ENCODE results near the gene NTF3.

The NTF3 gene

DNA sequence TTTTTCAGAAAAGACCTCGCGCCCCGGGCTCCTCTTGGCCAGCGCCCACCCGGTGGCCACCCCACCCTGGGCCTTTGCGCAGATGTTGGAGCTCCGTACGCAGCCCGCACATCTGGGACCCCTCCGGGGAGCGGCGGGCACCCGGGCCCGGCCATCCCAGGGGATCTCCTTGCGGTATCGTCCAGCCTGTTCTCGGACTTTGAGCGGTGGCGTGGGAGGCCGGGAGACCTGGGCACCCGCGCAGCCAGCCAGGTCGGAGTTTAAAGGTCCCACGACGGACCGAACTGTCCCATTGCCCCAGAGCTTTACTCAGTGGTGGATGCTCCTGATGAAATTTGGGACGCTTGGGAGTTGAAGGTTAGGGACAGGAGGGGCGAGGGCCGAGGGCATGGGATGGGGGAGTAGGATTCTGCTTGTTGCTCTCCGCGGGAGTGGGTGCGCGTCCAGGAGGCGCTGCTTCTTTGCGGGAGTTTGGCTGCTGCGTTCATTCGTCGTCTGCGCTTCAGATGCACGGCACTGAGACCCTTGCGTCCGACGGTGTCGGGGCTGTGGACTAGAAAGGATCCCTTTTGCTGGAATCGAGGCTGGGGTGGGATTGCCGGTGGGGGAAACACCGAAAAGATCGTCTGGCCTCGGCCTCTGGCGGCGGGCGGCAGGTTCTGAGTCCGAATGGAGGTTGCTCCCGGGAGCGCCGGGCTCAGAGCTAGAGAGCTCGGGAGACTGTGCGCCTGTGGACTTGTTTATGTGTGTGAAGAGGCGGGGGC lies 1.4 kb downstream of the NTF3 start:
- no peak for DNase-seq

DNA sequence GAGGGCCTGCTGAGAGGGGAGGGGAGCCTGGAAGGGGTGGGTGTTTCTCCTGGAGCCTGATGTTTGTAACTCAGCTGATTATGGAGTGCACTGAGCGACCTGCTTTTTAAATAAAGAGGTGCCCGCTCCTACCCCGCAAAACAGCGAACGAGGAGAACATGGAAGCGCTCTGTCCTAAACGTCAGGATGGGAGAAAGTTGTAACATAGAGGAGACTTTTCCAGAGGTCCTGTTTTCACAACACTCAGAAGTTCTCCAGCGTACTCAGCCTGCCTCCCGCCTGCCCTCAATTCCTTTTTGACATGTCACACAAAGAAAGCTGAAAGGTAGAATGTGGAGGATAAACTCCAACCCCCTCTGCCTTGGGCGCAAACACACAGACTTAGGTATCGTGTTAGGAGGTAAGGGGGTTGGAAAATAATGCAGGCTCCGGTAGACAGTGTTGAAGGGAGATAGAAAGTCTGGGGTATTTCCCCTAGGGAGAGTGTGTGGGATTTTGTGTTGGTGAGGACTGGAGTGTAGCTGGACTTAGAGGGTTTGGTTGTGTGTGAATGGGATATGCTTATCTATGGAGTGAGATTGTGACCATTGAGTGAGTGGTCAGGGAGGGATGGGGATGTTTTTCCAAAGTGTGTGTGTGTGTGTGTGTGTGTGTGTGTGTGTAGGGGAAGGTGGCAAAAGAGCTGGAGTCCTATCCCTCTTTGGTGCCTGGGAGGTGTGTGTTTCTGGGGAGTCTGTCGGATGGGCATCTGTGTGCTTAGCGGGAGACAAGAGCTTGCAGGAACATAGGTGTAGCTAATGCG lies 2.1 kb downstream of the NTF3 start:
- DNase-seq: no peak

DNA sequence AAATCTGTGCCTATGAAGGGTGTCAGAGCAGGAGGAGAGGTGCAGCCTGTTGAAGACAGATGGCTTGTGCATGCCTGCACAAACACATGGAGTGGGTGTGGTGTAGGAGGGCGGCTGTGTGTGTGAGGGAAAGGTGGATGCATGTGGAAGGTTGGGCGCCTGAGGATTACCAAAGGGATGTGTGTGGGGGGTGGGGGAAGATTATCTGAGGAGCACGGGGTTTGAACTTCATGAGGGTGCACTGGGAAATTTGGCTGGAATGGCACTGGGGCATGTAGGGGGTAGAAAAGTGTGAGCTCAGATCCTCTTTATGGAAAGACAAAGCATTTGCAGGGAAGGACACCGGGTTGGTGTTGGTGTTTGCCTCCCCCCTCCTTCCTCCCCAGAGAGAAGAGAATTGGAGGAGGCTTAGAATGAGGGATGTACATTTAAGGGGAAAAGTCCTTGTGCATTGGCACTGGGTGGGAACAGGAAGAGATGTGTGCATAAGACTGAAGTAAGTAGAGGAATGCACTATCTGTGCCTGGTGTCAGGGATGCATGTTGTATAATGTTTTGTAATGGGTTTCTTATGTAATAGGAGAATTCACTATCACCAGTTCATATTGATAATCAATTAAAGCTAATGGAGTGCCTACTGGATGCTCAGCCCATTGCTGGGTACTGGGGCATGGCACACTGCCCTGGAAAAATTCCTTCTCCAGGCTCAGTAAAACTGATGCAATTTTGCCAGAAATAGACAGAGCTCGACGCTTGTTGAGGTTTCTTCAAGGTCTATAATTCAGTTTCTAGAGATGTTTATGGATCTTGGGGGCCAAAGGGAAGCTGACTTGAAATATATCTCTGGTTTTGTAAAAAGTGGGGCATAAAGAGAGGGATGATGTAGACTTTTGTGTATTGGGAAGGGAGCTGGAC lies 3.0 kb downstream of the NTF3 start:
- DNase-seq: no peak

DNA sequence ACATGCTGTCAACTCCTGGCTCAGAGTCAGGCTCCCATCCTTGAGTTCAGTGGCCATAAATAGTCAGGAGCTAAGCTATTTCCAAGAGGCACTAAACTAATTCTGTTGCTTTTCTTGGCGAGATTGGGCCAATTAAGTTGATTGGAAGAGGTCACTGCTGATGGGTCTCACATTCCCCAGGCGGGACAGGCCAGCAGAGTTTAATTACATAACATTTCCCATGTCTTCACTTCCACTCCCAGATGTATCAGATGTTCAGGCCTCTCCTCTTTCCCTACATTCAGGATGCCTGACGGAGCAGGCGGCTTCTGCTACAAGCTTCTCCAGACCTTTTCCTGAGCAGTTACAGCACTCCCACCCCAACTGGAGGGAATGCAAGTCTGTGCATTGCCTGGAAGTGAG lies 5.3 kb downstream of the NTF3 start:
- DNase-seq: no peak

DNA sequence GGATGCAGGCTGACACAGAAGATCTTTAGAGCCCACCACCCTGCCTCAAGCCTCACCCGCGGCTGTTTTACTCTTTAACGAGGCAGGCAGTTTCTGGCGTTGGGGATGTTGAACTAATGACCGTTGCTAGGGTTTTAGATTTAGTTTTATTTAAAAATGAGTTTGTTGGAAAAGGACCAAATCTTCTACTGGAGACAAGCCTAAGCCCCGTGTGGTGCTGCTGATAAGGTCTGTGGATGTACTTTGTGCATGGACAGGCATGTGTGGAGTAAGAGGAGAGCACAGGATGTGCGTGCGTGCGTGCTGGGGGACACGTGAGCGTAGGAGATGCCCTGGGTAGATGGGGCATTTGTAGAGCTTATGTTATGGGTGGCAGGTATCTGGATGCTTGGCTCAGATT lies 5.7 kb downstream of the NTF3 start:
- no peak for DNase-seq

DNA sequence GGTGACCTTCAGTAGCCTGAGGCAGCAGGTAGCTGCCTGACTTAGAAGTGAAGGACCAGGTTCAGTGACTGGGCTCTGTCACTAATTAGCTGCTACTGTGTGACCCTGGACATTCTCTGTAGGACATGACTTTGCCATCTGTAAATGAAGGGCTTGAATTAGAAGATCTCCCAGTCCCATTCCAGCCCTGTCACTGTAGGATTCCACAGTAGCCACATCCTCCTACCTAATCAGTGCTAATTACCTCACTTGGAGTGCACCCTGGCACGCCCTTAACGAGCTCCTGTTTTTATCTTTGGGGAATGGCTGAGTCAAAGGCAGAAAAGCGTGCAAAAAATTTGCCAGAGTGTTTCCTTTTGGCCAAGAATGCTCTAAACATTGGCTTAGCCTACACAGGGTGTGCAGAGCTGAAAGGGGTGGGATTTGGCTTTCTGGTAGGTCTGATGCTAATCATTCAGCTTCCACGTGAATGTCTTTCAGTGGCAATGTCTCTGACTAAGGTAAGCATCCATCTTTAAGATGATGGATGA lies 6.8 kb downstream of the NTF3 start:
- DNase-seq: no peak

DNA sequence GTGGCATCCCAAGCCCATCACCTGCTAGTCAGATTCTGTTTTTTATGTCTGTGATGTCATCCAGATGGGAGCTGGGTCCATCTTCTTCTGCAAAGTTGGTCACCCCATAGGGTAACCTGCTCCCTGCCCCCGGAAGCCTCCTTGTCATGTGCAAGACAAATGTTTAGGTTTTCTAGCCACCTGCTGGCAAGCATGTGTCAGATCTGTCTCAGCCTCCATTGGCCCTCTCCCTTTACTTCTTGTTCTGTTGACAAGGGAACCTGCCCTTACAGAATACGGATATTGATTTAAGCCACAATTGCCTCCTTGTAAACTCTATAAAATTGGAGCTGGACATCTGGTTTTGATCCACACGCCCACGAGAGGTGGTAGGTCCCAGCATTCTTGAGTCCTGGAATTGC lies 7.5 kb downstream of the NTF3 start:
- DNase-seq: no peak

DNA sequence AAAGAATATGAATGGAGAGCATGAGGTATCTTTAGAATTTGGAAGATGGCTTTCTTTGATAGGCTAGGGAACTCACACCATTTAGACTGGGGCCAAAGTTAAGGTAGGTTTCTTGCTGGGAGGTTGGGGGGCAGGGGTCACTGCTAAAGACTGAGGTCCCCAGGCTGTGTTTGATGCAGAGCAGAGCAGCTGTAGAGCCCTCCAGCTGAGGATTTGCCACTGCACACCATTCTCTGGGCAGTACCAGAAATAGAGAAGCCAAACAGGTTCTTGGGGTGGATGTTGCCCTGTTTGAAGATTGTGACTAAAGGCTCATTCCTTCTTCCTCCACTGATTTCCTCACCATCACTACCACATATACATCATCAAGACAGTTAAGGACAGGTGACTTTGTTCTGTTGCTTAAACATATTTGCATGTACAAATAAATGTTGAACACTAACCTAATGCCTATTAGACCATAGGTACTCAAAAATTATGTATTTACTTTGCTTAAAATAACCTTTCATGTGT lies 7.9 kb downstream of the NTF3 start:
- no peak for DNase-seq

DNA sequence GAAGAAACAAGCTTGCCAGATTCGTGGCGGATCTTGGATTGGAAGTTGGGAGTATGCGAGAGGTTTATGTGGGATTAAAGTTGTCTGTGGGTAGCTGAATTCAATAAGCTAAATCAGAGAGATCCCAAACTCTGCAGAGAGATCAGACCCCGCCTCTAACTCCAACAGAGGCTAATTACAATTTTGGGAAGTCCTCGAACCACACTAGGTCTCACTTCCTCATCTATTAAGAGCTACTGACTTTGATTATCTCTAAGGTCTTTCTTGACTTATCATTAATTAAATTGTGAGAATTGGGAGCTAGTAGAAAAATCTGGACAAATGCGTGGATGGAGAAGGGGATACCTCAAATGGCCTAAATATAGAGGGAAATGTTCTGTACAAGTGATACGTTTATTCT lies 9.1 kb downstream of the NTF3 start:
- no peak for DNase-seq

DNA sequence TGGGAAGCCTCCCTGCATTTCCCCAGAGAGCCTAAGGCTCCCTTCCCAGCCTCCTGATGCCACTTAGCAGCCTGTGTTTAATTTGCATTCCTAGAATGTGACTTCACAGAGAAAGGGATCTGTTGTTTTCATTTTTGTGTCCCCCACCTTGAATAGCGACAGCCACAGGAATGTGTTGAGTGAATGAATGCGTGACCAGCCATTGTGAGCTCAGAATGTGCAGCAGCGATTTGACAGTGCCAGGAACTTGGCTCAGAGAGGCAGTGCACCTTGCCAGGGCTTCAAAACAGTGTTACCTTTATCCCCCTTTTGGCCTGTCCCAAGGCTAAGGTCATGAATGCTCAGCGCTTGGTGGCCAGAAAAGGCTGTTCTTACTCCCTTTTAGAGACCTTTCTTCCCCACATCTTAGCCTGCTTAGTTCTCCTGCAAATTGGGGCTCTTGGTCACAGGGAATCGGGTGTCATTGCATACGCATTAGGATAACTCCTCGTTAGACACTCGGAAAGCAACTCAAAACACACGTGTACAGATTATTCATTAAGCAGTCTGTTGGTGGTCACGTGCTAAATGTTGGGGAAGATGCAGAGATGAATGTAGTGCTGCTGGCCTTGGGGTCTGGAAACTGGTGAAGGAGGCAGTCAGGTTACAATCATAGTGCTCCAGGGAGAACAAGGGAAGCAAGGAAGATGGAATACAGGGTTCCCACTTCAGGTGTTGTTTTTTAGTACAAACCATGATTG lies 9.8 kb downstream of the NTF3 start:
- DNase-seq: no peak

DNA sequence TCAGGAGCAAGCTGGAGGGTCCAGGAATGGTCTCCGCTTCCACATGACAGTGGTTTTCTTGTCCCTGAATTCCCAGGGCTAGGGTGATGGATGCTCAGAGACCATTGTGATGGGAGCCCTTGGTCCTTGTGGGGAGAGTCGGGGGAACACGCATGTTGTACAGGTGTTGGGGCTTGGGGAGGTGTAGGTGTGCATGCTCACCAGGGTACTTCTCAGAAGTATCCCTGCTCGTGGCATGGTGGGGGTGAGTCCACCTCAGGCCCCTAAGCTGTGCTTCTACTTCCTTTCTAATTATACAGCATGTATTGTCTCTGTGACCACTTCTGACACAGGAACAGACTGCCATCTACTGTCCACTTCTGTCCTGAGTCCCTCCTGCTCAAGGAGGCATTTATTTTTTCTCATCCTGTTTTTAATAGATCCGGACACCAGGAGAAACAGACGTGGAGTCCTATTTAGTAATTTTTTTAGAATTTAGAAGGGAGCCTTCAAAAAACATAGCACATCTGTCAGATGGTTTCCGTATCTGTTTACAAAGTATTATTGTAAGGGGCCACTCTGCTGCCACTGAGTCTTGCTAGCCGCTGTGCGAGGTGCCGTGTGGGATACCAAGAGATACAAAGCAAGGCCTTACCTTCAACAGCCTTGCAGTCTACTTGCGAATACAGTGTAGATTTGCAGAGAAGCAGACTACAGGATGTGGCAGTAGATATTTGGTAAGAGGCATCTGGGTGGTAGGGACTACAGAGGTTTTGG lies 10.5 kb downstream of the NTF3 start:
- no peak for DNase-seq

DNA sequence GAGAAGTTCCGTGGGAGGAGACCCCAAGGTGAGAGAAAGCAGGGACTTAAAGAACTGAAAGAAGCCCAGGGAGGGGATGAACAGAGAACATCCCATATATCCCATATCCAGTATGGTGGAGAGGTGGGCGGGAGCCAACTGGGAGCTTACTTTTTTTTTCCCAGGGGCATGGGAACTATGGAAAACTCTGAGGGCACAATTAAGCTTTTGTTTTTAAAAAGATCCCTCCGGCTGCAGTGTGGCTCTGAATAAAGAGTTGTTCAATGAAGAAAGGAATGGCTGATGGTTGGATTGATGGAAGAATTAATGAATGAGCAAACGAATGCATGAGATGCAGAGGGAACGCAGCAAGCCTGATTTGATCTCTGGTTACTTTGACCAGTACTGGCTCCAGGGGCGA lies 12.6 kb downstream of the NTF3 start:
- no peak for DNase-seq

DNA sequence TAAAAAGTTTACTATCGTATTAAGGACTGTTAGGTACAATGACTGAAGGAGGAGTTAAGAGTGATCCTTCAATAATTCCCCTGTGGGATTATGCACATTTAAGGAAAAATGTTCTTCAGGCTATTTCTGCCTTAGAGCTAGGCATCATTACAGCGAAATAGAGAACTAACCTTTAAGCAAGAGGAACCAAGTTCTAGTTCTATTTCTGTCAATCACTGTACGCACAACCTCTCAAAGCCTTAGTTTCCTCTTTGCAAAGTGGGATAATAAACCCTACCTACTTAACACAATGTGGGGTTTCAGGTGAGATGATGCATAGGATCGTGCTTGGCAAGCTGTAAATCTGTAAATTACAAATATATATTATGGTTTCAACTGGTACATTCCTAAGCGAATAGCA lies 15.4 kb downstream of the NTF3 start:
- no peak for DNase-seq

DNA sequence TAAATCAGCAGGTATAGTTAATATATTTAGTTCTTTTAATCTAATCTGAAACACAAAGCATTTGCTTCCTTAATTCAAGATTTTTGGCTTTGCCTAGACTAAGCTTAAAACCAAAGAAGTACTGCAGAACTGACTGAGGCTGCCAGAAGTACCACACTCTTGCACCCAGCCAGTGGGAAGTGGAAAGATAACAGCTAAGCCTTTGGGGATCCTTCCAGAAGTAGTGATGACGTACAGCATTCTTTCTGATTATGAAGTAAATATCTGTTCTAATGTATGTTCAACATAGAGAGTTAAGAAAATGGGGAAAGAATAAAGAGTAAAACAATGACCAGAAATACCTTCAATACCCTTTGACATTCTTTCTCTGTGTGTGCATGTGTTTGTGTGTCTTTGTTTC lies 19.3 kb downstream of the NTF3 start:
- DNase-seq: no peak

DNA sequence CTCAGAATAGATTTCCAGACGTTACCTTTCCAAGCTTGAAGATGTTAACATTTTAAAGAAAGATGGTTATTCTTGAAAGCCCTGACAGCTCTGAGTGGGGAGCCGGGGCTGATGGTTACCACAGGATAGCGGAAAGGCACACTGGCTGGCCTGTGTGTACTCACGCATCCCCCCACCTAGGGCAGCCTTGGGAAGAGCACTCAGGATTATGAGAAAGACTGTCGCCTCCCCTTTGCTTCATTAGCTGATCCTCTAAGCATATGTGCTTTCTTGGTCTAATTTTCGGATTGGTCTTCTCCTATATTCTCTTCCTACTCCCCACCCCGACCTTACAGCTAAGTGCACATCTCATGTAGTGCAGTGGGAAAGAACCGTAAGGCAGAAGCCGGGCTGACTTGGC lies 20.7 kb downstream of the NTF3 start:
- no peak for DNase-seq

DNA sequence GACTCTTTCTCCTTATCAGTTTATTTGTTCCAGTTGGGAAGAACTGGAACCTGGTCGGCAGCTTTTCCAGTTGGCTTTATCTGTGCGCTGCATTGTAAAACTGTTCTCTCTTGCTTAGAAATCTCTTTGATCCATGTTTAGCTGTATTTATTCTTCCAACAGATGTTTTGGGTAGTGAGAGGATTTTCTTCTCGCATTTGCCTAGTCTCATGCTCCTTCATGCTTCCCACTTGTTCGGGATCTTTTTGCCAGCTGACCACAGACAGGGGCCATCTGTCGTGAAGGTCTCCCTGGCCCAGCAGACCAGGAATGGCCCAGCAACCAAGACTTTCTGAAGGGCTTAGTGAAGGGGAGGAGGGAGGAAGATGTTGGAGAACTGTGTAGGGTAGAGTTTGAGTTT lies 21.6 kb downstream of the NTF3 start:
- DNase-seq: no peak

DNA sequence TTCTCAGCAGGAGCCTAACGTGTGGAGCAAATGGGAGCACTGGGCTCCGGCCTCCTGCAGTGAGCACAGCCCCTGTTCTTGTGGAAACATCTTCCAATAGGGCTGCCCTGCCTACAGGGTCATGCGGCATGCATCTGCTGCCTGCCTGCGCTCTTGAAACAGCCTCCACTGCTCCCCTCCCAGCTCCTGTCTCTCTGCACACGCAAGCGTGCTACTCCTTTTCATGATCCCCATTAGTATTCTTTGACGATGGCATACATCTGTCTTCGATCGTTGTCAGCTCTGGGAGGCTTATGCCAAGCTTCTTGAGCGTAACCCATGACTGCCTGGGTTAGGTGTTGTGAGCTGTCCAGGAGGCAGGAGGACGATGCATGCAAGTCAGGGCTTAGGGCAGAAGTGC lies 23.1 kb downstream of the NTF3 start:
- DNase-seq: no peak

DNA sequence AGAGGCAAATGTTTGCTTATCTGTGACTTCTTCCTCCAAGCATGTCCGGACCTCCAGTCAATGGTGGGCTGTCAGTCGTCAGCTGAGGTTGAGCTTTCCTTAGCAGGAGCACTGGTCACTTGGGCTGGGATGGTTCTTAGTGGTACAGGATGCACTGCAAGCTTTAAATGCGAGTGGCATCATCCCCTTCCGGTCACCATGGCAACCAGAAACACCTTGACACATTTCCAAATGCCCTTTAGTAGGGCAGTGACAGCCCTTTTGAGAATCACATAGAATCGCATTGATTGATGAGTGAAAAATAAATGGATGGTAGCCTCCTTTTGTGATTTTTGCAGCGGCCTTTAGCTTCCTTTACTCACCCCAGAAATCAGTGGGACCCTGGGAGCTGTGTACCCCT lies 24.1 kb downstream of the NTF3 start:
- no peak for DNase-seq

DNA sequence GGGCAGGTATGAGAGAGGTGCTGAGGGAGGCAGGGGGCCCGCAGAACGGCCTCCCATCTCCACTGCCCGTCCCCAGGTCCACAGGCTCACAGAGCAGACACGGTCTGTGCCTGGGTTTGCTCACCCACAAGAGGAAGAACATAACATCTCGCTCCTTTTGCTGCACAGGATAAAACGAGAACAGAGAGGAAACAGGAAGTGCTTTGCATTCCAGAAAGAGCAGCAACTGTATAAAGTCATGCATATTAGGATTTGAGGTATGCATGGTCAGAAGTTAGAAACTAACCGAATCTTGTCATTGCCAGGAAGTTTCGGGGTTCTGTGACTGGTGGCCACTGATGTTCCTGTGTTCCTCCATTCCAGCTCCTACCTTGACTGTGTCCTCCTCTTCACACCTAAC lies 25.0 kb downstream of the NTF3 start:
- no peak for DNase-seq

DNA sequence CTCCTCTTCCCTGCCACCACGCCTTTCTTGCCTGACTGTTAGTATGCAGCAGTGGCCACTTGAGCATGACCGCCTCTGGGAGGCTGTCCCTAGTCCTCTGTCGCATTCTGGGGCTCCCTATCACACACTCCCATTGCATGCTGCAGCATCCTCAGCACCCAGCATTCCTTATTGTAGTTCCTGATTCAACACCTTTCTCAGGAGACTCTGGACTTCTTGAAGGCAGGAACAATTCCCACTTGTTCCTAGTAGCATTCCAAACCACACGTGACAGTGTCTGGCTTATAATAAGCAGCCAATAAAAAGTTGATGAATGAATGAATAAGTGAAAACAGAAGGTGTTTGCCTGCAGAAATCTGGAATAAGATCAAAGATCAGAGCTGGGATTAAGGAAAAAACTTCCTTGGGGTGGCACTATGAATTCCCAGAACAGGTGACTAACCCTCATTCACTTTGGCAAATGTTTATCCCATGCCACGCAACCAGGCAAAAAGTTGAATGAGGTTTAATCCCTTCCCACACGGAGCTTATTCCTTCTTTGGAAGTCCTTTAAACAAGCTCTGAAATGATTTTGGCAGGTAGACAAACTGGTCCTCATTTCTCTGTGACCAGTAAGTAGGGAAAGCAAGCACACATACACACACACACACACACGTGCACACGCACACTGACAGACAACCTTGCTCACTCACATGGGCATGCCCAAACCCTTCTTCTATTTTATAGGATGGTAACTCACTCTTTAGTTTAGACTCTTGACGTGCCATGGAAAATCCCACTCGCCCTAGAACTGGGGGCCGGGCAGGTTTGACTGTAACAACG lies 26.5 kb downstream of the NTF3 start:
- DNase-seq: no peak

All from activated gamma-delta T cell (primary cell).